Astrocyte (in vitro differentiated cells and primary cell): ENCODE results near the gene TNFRSF8. TPM values are rescaled to one million over a fixed set of nuclear protein-coding genes. Genes with fewer than 3 reads are reported as not detected.

ENCODE experiments used
- DNase-seq: peaks from one replicate; pipeline ENCODE4 v3.0.0-alpha.2; 2010; ENCODE audit warnings: low read depth
- FAIRE-seq: peaks from 2 replicates; lab custom pipeline; 2011; peaks lifted over from hg19 to GRCh38; lab: Jason Lieb, UNC
- H2AFZ ChIP-seq: 2 replicates; pipeline ENCODE4 v1.6.0; 2012; ENCODE audit warnings: low read depth, low read length, inconsistent platforms
- H3K27ac ChIP-seq: 2 replicates; pipeline ENCODE4 v1.5.1; 2011; ENCODE audit warnings: low read depth, low read length, inconsistent platforms
- H3K27me3 ChIP-seq: 2 replicates; pipeline ENCODE4 v1.6.0; 2011; ENCODE audit warnings: low read length, inconsistent platforms; ENCODE audit not compliant: insufficient read depth
- H3K36me3 ChIP-seq: 2 replicates; pipeline ENCODE4 v1.5.1; 2011; ENCODE audit warnings: low read length, inconsistent platforms; ENCODE audit not compliant: insufficient read depth
- H3K4me1 ChIP-seq: 2 replicates; pipeline ENCODE4 v1.5.1; 2011; ENCODE audit warnings: low read length, inconsistent platforms; ENCODE audit not compliant: insufficient read depth
- H3K4me2 ChIP-seq: 2 replicates; pipeline ENCODE4 v1.6.0; 2012; ENCODE audit warnings: low read length, inconsistent platforms
- H3K4me3 ChIP-seq: 2 replicates; pipeline ENCODE4 v1.5.1; 2011; ENCODE audit warnings: low read depth, mild to moderate bottlenecking, low read length, inconsistent platforms; ENCODE audit not compliant: insufficient read depth
- H3K79me2 ChIP-seq: 2 replicates; pipeline ENCODE4 v1.6.0; 2012; ENCODE audit warnings: mild to moderate bottlenecking, low read length, inconsistent platforms; ENCODE audit not compliant: insufficient read depth
- H3K9ac ChIP-seq: 2 replicates; pipeline ENCODE4 v1.6.0; 2012; ENCODE audit warnings: mild to moderate bottlenecking, low read length, inconsistent platforms
- H3K9me3 ChIP-seq: 2 replicates; pipeline ENCODE4 v1.5.1; 2012; ENCODE audit warnings: low read depth, mild to moderate bottlenecking, low read length, inconsistent platforms; ENCODE audit not compliant: insufficient read depth
- H4K20me1 ChIP-seq: 2 replicates; pipeline ENCODE4 v1.6.0; 2012; ENCODE audit warnings: low read length, inconsistent platforms; ENCODE audit not compliant: insufficient read depth
- H3K27ac Mint-ChIP-seq: one replicate; pipeline ENCODE4 v1.8.0; 2021; ENCODE audit warnings: mild to moderate bottlenecking, mixed read lengths; ENCODE audit not compliant: unreplicated experiment
- H3K27me3 Mint-ChIP-seq: one replicate; pipeline ENCODE4 v1.8.0; 2021; ENCODE audit warnings: low read depth, mixed read lengths; ENCODE audit not compliant: unreplicated experiment
- H3K36me3 Mint-ChIP-seq: one replicate; pipeline ENCODE4 v1.8.0; 2021; ENCODE audit warnings: low read depth, mixed read lengths; ENCODE audit not compliant: unreplicated experiment
- H3K4me1 Mint-ChIP-seq: one replicate; pipeline ENCODE4 v1.8.0; 2021; ENCODE audit warnings: low read depth, mixed read lengths; ENCODE audit not compliant: unreplicated experiment
- H3K4me3 Mint-ChIP-seq: one replicate; pipeline ENCODE4 v1.8.0; 2021; ENCODE audit warnings: mild to moderate bottlenecking, moderate library complexity, mixed read lengths; ENCODE audit not compliant: unreplicated experiment
- H3K9me3 Mint-ChIP-seq: one replicate; pipeline ENCODE4 v1.8.0; 2021; ENCODE audit warnings: mild to moderate bottlenecking, mixed read lengths; ENCODE audit not compliant: unreplicated experiment
- CTCF ChIP-seq: IDR thresholded peaks from 2 replicates; pipeline ENCODE4 v1.5.1; 2011; ENCODE audit warnings: low read depth, mild to moderate bottlenecking, inconsistent platforms, low read length, moderate library complexity; ENCODE audit not compliant: insufficient read depth
- EZH2 ChIP-seq: IDR thresholded peaks from 2 replicates; pipeline ENCODE4 v1.6.1; 2012; ENCODE audit warnings: mild to moderate bottlenecking, low read length, inconsistent platforms; ENCODE audit not compliant: insufficient read depth
- total RNA-seq: library from RNA; stranded (reverse); gene quantifications from 2 replicates; pipeline ENCODE4 v1.2.1, GENCODE V29; 2021

The TNFRSF8 gene
- total RNA-seq, 1 donor from 2014 or later = 0.16 TPM

GRCh38 chr1:12059722-12060464, 3.2 kb upstream of the TNFRSF8 start:
- DNase-seq (no peak), FAIRE-seq (no peak)
- Histone ChIP-seq H3K9ac (no peak overlapping the region), H2AFZ (no peak overlapping the region), H3K27me3 (peaks cover 36% of the 10 kb centered on the region), H3K4me1 (peaks cover 3% of the 10 kb centered on the region), H3K79me2 (no peaks in the 10 kb centered on the region), H3K9me3 (no peaks in the 10 kb centered on the region), H3K4me2 (no peak overlapping the region), H4K20me1 (no peaks in the 10 kb centered on the region), H3K27ac (no peak overlapping the region), H3K36me3 (no peaks in the 10 kb centered on the region), H3K4me3 (no peak overlapping the region)
- H3K4me1 Mint-ChIP-seq = no peaks in the 10 kb centered on the region
- no peak overlapping the region for H3K4me3 Mint-ChIP-seq
- TF ChIP-seq EZH2 (no peak), CTCF (no peak)
- H3K27me3 Mint-ChIP-seq = peaks cover 23% of the 10 kb centered on the region
- H3K9me3 Mint-ChIP-seq = peaks cover 2% of the 10 kb centered on the region
- peak overlapping the region; percentile 44 for H3K27ac Mint-ChIP-seq
- peaks cover 1% of the 10 kb centered on the region for H3K36me3 Mint-ChIP-seq

GRCh38 chr1:12060500-12060899, 2.6 kb upstream of the TNFRSF8 start:
- DNase-seq (no peak), FAIRE-seq (no peak)
- H3K27me3 Mint-ChIP-seq = peaks cover 23% of the 10 kb centered on the region
- Histone ChIP-seq H3K79me2 (no peaks in the 10 kb centered on the region), H3K27me3 (peaks cover 40% of the 10 kb centered on the region), H3K27ac (no peak overlapping the region), H3K4me3 (no peak overlapping the region), H3K9ac (no peak overlapping the region), H3K9me3 (no peaks in the 10 kb centered on the region), H3K36me3 (no peaks in the 10 kb centered on the region), H3K4me2 (no peak overlapping the region), H4K20me1 (no peaks in the 10 kb centered on the region), H3K4me1 (peaks cover 3% of the 10 kb centered on the region), H2AFZ (no peak overlapping the region)
- H3K36me3 Mint-ChIP-seq = peaks cover 1% of the 10 kb centered on the region
- no peak for TF ChIP-seq EZH2
- peaks cover 2% of the 10 kb centered on the region for H3K9me3 Mint-ChIP-seq
- no peaks in the 10 kb centered on the region for H3K4me1 Mint-ChIP-seq
- H3K4me3 Mint-ChIP-seq = no peak overlapping the region
- H3K27ac Mint-ChIP-seq = no peak overlapping the region

GRCh38 chr1:12064073-12064969, 1.2 kb downstream of the TNFRSF8 start:
- no peak for DNase-seq
- no peaks in the 10 kb centered on the region for H3K36me3 ChIP-seq
- peaks cover 2% of the 10 kb centered on the region for H3K9me3 Mint-ChIP-seq
- H3K4me2 ChIP-seq = no peak overlapping the region
- no peaks in the 10 kb centered on the region for H3K79me2 ChIP-seq
- H3K27ac Mint-ChIP-seq = no peak overlapping the region
- no peak for FAIRE-seq
- no peaks in the 10 kb centered on the region for H3K9me3 ChIP-seq
- peaks cover 1% of the 10 kb centered on the region for H3K36me3 Mint-ChIP-seq
- H3K27me3 ChIP-seq = peaks cover 45% of the 10 kb centered on the region
- no peak overlapping the region for H2AFZ ChIP-seq
- peaks cover 28% of the 10 kb centered on the region for H3K27me3 Mint-ChIP-seq
- H3K4me3 ChIP-seq = no peak overlapping the region
- no peak overlapping the region for H3K4me3 Mint-ChIP-seq
- no peak overlapping the region for H3K27ac ChIP-seq
- peaks cover 11% of the 10 kb centered on the region for H3K4me1 Mint-ChIP-seq
- TF ChIP-seq CTCF (no peak), EZH2 (no peak)
- no peaks in the 10 kb centered on the region for H4K20me1 ChIP-seq
- H3K9ac ChIP-seq = no peak overlapping the region
- peaks cover 9% of the 10 kb centered on the region for H3K4me1 ChIP-seq
